Measurements from ENCODE around the gene MTRR.
A peak's percentile ranks its signal among the peaks of the same experiment; 100 is the strongest.

The MTRR gene

DNA sequence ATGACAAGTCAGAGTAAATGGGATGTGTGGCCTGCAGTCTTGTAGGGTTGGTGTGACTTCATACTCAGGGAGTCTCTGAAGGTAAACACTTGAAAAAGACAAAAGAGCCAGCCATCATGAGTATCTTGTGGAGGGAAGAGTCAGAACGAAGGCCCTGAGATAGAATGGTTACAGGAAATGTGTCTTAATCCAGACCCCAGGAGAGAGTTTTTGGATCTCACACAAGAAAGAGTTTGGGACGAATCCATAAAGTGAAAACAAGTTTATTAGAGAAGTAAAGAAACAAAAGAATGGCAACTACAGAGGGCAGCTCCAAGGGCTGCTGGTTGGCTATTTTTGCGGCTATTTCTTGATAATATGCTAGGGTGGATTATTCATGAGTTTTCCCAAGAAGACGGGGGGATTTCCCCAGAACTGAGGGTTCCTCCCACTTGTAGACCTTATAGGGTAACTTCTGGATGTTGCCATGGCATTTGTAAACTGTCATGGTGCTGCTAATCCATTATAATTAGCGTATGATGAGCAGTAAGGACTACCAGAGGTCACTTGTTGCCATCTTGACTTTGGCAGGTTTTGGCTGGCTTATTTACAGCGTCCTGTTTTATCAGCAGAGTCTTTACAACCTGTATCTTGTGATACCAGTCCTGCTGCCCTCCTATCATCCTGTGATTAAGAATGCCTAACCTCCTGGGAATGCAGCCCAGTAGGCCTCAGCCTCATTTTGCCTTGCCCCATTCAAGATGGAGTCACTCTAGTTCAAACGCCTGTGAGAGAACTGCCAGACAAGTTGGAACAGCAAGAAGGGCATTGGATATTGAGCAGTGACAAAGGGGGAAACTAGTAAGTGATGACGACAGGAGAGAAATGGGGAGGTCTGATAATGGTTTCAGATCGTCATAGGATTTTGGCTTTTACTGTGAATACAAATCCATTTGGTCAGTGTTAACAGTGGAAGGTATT, 34.0 kb downstream of the MTRR start:
- DNase-seq: peak in 1 of 2 donors; percentile 13

GRCh38 chr5:7904170-7904569, 35.2 kb downstream of the MTRR start:
- no peak for DNase-seq

DNA sequence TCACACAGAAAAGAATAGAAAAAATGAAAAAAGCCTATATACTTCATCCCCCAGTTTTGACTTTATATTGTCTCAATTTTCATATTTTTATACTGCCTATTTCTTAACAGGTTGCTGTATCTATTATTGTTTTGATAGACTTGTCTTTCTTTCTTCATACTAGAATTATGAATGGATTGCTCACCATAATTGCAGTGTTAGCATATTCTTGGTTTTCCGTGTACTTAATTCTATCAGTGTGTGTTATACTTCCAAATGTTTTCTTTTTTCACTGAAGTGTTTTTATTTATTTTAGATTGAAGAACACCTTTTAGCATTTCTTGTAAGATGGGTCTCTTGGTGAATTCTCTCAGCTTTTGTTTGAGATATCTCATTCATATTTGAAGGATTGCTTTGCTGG, 38.7 kb downstream of the MTRR start:
- DNase-seq: no peak

- no peak for DNase-seq
Observed at GRCh38 chr5:7908317-7908716, 39.4 kb downstream of the MTRR start.

GRCh38 chr5:7910738-7911428, 41.9 kb downstream of the MTRR start:
- DNase-seq: no peak

GRCh38 chr5:7911429-7911771, 42.5 kb downstream of the MTRR start:
- peak in 1 of 2 donors; percentile 46 for DNase-seq

DNA sequence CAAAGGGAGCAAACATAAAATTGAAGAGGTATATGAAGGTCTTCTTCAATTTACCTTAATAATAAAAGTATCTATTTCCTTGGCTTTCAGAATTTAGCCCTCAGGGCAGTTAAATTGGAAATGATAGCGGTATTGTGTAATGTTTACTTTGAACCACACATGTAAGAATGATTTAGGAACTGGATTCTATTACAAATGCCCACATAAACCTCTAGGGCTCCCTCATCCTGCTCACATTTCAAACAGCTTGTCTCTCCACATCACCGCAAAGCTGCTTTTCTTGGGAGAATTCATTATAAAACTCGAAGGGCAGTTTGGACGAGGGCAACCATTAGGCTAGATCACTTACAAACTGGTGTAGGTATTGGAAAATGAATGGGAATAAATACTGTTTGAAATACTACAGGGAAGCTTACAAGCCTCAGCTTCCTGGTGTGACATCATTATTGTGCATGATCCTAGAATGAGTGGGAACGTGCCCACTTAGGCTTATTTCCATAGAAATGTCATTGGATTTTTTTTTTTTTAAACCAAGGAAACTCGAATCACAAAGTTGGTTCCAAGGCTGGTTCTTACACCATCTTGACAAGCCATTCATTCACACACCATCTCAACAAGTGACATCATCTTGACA, 47.3 kb downstream of the MTRR start:
- DNase-seq: no peak

- DNase-seq: no peak
Observed at GRCh38 chr5:7917130-7918123, 48.5 kb downstream of the MTRR start.

DNA sequence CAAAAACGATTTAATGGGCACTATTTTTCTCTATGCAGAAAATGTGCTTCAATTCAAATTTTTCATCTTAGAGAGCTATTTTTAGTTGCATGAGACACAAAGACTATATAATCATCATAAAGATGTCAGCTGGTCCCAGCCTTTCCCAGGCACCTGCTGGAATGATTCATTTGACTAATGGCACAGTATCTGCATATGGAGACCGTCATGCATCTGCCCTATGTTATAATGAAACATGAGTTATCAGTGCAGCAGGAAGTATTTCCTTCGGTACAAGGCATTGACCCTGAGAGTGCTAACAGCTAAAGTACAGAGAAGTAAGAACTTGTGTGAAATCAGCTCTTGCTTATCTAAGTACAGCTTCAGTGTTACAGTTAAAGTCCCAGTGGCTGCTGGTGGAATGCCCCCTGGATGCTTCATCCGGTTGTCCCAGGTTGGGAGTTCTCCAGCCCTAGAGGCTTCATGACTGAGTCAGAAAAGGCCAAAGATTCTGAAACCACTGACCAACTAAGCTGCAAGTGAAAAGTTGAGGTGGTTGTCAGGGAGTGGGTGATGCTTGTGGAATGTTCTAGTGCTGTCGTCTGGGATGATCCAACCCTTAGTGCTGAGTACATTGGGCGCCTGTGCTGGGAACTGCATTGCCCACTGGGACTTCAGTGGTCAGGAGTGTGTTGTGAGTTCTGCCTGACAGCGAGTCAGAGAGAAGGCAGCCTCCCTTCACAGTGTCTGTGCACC, 57.2 kb downstream of the MTRR start:
- DNase-seq: no peak

DNA sequence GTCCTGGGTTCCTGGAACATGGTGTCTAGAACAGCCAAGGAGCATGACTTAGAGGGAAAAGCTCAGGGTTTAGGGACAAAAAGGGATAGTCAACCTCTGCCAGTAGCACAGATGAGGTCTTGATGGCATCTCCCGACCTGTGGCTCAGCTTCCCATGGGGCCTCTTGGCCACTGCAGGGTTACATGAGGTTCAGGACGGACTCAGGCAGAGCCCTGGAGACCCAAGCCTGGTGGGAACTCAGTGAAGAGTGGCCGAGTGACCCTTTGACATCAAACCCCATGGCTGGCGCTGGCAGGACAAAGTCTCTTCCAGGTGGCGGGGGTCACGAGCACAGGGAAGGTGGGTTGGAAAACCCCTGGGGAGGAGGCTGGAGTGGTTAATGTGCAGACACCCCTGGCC, 57.8 kb downstream of the MTRR start:
- no peak for DNase-seq

DNA sequence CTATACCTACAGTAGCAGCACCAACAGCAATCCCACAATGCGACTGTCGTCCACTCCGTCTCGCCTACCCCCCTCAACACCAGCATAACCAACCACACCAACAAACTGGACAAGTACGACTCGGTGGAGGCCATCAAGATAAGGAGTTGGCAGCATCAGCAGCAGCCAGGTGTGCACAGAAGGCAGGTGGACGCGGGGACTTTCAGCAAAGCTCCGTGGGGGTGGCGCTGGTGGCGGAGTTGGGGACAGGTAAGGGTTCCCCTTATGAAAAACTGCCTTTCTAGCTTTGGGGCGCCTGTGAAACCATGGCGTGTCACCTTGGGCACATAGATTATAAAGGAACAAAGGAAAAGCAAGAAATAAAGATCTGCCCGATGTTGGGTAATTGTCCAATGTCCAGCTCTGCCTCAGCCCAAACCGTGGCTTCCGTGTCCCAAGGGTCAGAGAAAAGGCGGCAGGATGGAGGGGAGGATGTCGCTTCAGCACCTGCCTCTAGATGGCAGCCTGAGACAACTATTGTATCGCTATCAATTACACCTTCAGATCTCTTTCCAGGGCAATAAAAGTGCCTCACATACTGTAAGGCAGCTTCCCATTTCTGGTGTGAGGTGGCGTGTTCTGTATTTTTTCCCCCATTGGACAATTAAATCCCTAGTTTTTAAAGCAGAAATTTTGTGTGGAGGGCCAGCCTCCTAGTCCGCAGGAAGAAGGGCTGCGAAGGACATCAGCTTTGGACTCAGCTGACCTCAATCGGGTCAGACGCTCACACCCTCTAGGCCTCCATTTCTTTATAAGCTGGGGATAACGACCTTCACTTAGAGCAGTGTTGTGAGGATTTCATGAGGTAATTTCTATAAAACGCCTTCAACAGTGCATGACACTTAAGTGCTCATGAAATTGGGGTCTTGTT, 58.8 kb downstream of the MTRR start:
- DNase-seq: peak; percentile 15 to 49

- DNase-seq: no peak
Observed at GRCh38 chr5:7930011-7930410, 61.1 kb downstream of the MTRR start.

DNA sequence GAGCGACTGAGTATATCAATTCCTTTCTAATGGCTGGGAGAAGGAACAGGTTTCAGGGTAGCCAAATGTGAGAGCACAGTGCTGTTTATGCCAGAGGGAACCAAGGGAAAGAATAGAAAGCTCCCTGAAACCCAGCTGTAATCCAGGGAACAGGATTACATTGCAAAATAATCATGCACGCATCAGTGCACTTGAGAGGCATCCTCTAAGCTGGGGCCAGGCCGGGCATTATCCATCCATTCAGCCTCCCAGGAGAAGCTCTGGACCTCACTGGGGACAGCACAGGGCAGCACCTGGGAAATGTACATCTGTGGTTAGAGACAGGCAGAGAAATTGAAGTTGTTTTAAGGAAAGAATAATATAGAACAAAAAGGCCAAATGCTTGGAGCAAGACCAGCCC, 72.7 kb downstream of the MTRR start:
- DNase-seq: no peak

- no peak for DNase-seq
Observed at GRCh38 chr5:7947301-7947700, 78.4 kb downstream of the MTRR start.
